GM12878 (cell line): ENCODE data around the gene IDH3A. TPM values are rescaled to one million over a fixed set of nuclear protein-coding genes. Genes with fewer than 3 reads are reported as not detected.

Source experiments
- ATAC-seq: fragments of 200-7000 bp; cut with Tn5 transposase; 3 replicates; pipeline ENCODE4 v1.9.1; 2020; ENCODE audit warnings: mild to moderate bottlenecking, moderate library complexity
- BruUV-seq: library from RNA; stranded (reverse); fragments of 400-500 nt; replicated peaks from 2 replicates; lab custom pipeline; 2021; lab: Mats Ljungman, UMichigan
- CTCF ChIA-PET: fragments of 300-600 bp; sonication (Branson Sonifier 250); formaldehyde crosslinking; extraction: SDS; loops from one replicate; lab custom pipeline; 2021; ENCODE audit warnings: inconsistent platforms; lab: Yijun Ruan, JAX
- POLR2A ChIA-PET: fragments of 350-600 bp; formaldehyde crosslinking; extraction: SDS; loops from one replicate; lab custom pipeline; 2021; ENCODE audit warnings: inconsistent platforms; lab: Charles Lee
- RAD21 ChIA-PET: fragments of 300-600 bp; sonication (Branson Sonifier 250); formaldehyde crosslinking; loops from one replicate; lab custom pipeline; 2023; ENCODE audit warnings: antibody characterized with exemption; ENCODE audit not compliant: unreplicated experiment; lab: Charles Lee
- SMC1A ChIA-PET: fragments of 300-600 bp; sonication (Branson Sonifier 250); formaldehyde crosslinking; loops from one replicate; lab custom pipeline; 2023; ENCODE audit not compliant: unreplicated experiment, uncharacterized antibody; lab: Charles Lee
- DNase-seq: peaks from one replicate; pipeline ENCODE4 v3.0.0-alpha.2; 2011; ENCODE audit warnings: low read depth, low spot score
- FAIRE-seq: peaks from 3 replicates; lab custom pipeline; 2011; peaks lifted over from hg19 to GRCh38; lab: Jason Lieb, UNC
- H2AFZ ChIP-seq: 2 replicates; pipeline ENCODE4 v1.6.0; 2011; ENCODE audit warnings: low read depth, low read length, control low read depth; ENCODE audit not compliant: control insufficient read depth
- H3K27ac ChIP-seq: 2 replicates; pipeline ENCODE4 v1.5.1; 2011; ENCODE audit warnings: control low read depth; ENCODE audit not compliant: control insufficient read depth, insufficient read depth
- H3K27me3 ChIP-seq, 2 experiments: replicated peaks in 1 of 2; 2 replicates each; pipeline versions ENCODE4 v1.6.0 to v1.6.1; 2011; ENCODE audit warnings: low read length in 1 of 2; ENCODE audit not compliant: control insufficient read depth in 2 of 2, insufficient read depth in 2 of 2
- H3K36me3 ChIP-seq, 2 experiments: 2 replicates each; pipeline ENCODE4 v1.5.1; 2011; ENCODE audit warnings: low read length in 1 of 2; ENCODE audit not compliant: control insufficient read depth in 2 of 2, insufficient read depth in 2 of 2
- H3K4me1 ChIP-seq: 2 replicates; pipeline ENCODE4 v1.6.1; 2011; ENCODE audit warnings: mild to moderate bottlenecking, low read length, moderate library complexity, mixed read lengths; ENCODE audit not compliant: control insufficient read depth, insufficient read depth
- H3K4me2 ChIP-seq: 2 replicates; pipeline ENCODE4 v1.6.0; 2011; ENCODE audit warnings: control low read depth; ENCODE audit not compliant: control insufficient read depth, insufficient read depth
- H3K4me3 ChIP-seq: fragments of 200-600 bp; sonication (generic); 2 replicates; pipeline ENCODE4 v1.5.1; 2016
- H3K79me2 ChIP-seq: 2 replicates; pipeline ENCODE4 v1.6.0; 2011; ENCODE audit warnings: low read length; ENCODE audit not compliant: control insufficient read depth, insufficient read depth
- H3K9ac ChIP-seq: 2 replicates; pipeline ENCODE4 v1.8.0; 2011; ENCODE audit warnings: low read length, control low read depth, mixed read lengths; ENCODE audit not compliant: control insufficient read depth, insufficient read depth
- H3K9me3 ChIP-seq: replicated peaks from 3 replicates; pipeline ENCODE4 v1.5.1; 2011; ENCODE audit warnings: mild to moderate bottlenecking, low read length; ENCODE audit not compliant: control insufficient read depth, insufficient read depth
- H4K20me1 ChIP-seq: 2 replicates; pipeline ENCODE4 v1.6.0; 2011; ENCODE audit not compliant: control insufficient read depth, insufficient read depth
- CHD1 ChIP-seq: IDR thresholded peaks from 2 replicates; pipeline ENCODE4 v1.6.1; 2012; ENCODE audit warnings: low read depth, low read length, improper control_type of control experiment
- CREM ChIP-seq: IDR thresholded peaks from 2 replicates; pipeline ENCODE4 v1.6.1; 2014; ENCODE audit warnings: antibody characterized with exemption, low read depth
- FOS ChIP-seq: IDR thresholded peaks from 3 replicates; pipeline ENCODE4 v1.6.1; 2011; ENCODE audit warnings: borderline replicate concordance; ENCODE audit not compliant: insufficient read length; ENCODE audit errors: extremely low read depth
- MTA3 ChIP-seq: IDR thresholded peaks from 2 replicates; pipeline ENCODE4 v1.6.1; 2012; ENCODE audit warnings: low read length, inconsistent platforms, borderline replicate concordance
- NR2C2 ChIP-seq: IDR thresholded peaks from 2 replicates; pipeline ENCODE4 v1.6.1; 2011; ENCODE audit warnings: borderline replicate concordance, low read depth; ENCODE audit not compliant: control insufficient read depth, insufficient read length
- RELA ChIP-seq: fragments of 450-650 bp; IDR thresholded peaks from 2 replicates; pipeline ENCODE4 v1.8.0; 2014; ENCODE audit warnings: borderline replicate concordance; ENCODE audit not compliant: partially characterized antibody
- ZZZ3 ChIP-seq: IDR thresholded peaks from 2 replicates; pipeline ENCODE4 v1.6.1; 2011; ENCODE audit warnings: low read depth; ENCODE audit not compliant: control insufficient read depth, insufficient read length
- WGBS: methylation state at CpG from one replicate; pipeline ENCODE4 v1.1.6; 2016; ENCODE audit warnings: low lambda C conversion rate; ENCODE audit not compliant: insufficient replicate concordance, insufficient coverage; ENCODE audit errors: missing lambda C conversion rate; 5-methylcytosine and 5-hydroxymethylcytosine counted together
- in situ Hi-C: fragments of 300-500 bp; cut with MboI; formaldehyde crosslinking; loops from 9 replicates; pipeline ENCODE4 v1.14.3; 2018; ENCODE audit warnings: mixed read lengths
- intact Hi-C: fragments of 100-400 bp; cut with micrococcal nuclease; formaldehyde crosslinking; loops from one replicate; pipeline ENCODE4 v1.14.2; 2022; ENCODE audit not compliant: unreplicated experiment
- polyA plus RNA-seq, 11 experiments: library from polyadenylated mRNA; depleted of rRNA in 4 of 11; unstranded in 6 of 11; stranded (reverse) in 5 of 11; fragments of >200 nt; fragmentation: Nextera tagmentation in 4 of 11; fragmentation: Illumina TruSeq in 1 of 11; extraction: Ambion mirVana in 4 of 11; extraction: Trizol in 1 of 11; gene quantifications; 1 replicate in 1 of 11; 2 replicates in 10 of 11; pipeline versions ENCODE4 v1.2.1 to v1.2.3, GENCODE V29; 2011 to 2016; ENCODE audit warnings: inconsistent platforms in 2 of 11, missing spikeins in 2 of 11, low read depth in 1 of 11
- total RNA-seq, 4 experiments: library from RNA; depleted of rRNA in 3 of 4; stranded (reverse); fragments of >200 nt in 3 of 4; fragmentation: Illumina TruSeq in 1 of 4; extraction: Trizol in 1 of 4; gene quantifications; 2 replicates each; pipeline versions ENCODE4 v1.2.1 to v1.2.3, GENCODE V29; 2013 to 2021
- TF ChIP-seq, protein P1 (sequence below): fragments of 450-650 bp; IDR thresholded peaks from 2 replicates; pipeline ENCODE4 v1.6.1; 2016; ENCODE audit warnings: mild to moderate bottlenecking, moderate library complexity, borderline replicate concordance
- TF ChIP-seq, protein P2 (sequence below): fragments of 450-650 bp; IDR thresholded peaks from 2 replicates; pipeline ENCODE4 v1.6.1; 2017; ENCODE audit warnings: mild to moderate bottlenecking
- TF ChIP-seq, protein P3 (sequence below), 3 experiments: IDR thresholded peaks in 2 of 3; conservative IDR thresholded peaks in 1 of 3; 2 replicates each; pipeline ENCODE4 v1.5.1; 2011; ENCODE audit warnings: low read depth in 3 of 3, low read length in 3 of 3, mild to moderate bottlenecking in 3 of 3, control low read depth in 2 of 3, moderate library complexity in 2 of 3, inconsistent platforms in 1 of 3, mixed read lengths in 1 of 3; ENCODE audit not compliant: control insufficient read depth in 2 of 3, insufficient read depth in 1 of 3; ENCODE audit errors: extremely low read depth in 1 of 3
- TF ChIP-seq, protein P4 (sequence below): IDR thresholded peaks from 2 replicates; pipeline ENCODE4 v1.6.1; 2011; ENCODE audit warnings: borderline replicate concordance, low read depth, mild to moderate bottlenecking, moderate library complexity, low read length; ENCODE audit not compliant: insufficient read depth, poor library complexity, severe bottlenecking
- TF ChIP-seq, protein P5 (sequence below): IDR thresholded peaks from 2 replicates; pipeline ENCODE4 v1.6.1; 2011; ENCODE audit warnings: low read depth, mild to moderate bottlenecking, low read length, moderate library complexity, borderline replicate concordance; ENCODE audit errors: extremely low read depth

The IDH3A gene
- total and polyA plus RNA-seq, 10 of the 15 experiments (the other 5 are each of a cell fraction or from before 2014, with no cell fraction given) = 83.9 to 254 (median 195) TPM

DNA sequence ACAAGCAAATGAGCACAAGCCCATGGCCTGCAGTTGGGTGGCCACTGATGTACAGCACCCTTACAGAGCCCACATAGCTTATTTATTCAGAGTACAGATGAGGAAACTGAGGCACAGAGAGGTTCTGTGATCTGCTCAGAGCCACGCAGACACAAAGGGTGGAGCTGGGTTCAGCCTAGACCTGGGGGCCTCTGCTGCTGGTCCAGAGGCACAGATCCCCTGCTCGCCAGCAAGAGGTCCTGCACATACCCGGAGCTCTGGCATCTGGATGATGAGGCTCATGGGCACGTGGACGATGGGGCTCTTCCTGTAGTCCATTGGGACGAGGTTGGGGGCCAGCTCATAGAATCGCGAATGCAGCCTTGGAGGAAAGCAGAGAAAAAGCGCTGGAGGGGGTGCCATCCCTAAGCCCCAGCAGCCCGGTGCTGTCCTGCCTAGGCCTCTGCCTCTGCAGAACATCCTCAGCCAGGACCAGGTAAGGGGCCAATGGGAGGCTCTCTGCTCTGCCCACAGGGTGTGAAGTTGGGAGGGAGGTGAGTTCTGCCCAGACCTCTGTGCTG, 38.2 kb upstream of the IDH3A start:
- no peak for DNase-seq
- H3K79me2 ChIP-seq = no peaks in the 10 kb centered on the region
- H3K9me3 ChIP-seq = no peaks in the 10 kb centered on the region
- ChIA-PET SMC1A (interaction anchor here (1.2 to 13.4 kb wide), 7 partner anchors 13 to 154 kb away, joined by 3 to 184 read pairs (median 77); partner anchors contain the start of gene TBC1D2B), POLR2A (no interaction called here), CTCF (interaction anchor here (0.7 to 14.0 kb wide), 12 partner anchors 11 to 154 kb away, joined by 3 to 327 read pairs (median 15); partner anchors contain the start of genes CIB2 and TBC1D2B), RAD21 (interaction anchor here (1.1 to 10.3 kb wide), 8 partner anchors 40 to 152 kb away, joined by 3 to 157 read pairs (median 38); no protein-coding TSS in a partner anchor)
- no peak overlapping the region for H2AFZ ChIP-seq
- H3K4me1 ChIP-seq = peaks cover 4% of the 10 kb centered on the region
- no peak for FAIRE-seq
- no peaks in the 10 kb centered on the region for H3K27me3 ChIP-seq
- no peak overlapping the region for H3K4me3 ChIP-seq
- intact Hi-C loops = loop anchor here (5.0 kb wide), 2 partner anchors 311 to 371 kb away; no protein-coding TSS in a partner anchor
- no peaks in the 10 kb centered on the region for H3K36me3 ChIP-seq
- no peak overlapping the region for H3K9ac ChIP-seq
- in situ Hi-C loops = loop anchor here (5.0 to 10.0 kb wide), 4 partner anchors 86 to 604 kb away; no protein-coding TSS in a partner anchor
- 53% methylated on average over 10 of the region's 10 CpGs for WGBS
- no peak overlapping the region for H3K4me2 ChIP-seq
- H3K27ac ChIP-seq = no peak overlapping the region
- ATAC-seq = no peak
- no TSS peak for BruUV-seq
- H4K20me1 ChIP-seq = no peaks in the 10 kb centered on the region
- TF ChIP-seq ZZZ3 (no peak), CREM (no peak), MTA3 (no peak), CHD1 (no peak), NR2C2 (no peak), FOS (no peak), RELA (no peak)
- TF ChIP-seq, protein P1, sequence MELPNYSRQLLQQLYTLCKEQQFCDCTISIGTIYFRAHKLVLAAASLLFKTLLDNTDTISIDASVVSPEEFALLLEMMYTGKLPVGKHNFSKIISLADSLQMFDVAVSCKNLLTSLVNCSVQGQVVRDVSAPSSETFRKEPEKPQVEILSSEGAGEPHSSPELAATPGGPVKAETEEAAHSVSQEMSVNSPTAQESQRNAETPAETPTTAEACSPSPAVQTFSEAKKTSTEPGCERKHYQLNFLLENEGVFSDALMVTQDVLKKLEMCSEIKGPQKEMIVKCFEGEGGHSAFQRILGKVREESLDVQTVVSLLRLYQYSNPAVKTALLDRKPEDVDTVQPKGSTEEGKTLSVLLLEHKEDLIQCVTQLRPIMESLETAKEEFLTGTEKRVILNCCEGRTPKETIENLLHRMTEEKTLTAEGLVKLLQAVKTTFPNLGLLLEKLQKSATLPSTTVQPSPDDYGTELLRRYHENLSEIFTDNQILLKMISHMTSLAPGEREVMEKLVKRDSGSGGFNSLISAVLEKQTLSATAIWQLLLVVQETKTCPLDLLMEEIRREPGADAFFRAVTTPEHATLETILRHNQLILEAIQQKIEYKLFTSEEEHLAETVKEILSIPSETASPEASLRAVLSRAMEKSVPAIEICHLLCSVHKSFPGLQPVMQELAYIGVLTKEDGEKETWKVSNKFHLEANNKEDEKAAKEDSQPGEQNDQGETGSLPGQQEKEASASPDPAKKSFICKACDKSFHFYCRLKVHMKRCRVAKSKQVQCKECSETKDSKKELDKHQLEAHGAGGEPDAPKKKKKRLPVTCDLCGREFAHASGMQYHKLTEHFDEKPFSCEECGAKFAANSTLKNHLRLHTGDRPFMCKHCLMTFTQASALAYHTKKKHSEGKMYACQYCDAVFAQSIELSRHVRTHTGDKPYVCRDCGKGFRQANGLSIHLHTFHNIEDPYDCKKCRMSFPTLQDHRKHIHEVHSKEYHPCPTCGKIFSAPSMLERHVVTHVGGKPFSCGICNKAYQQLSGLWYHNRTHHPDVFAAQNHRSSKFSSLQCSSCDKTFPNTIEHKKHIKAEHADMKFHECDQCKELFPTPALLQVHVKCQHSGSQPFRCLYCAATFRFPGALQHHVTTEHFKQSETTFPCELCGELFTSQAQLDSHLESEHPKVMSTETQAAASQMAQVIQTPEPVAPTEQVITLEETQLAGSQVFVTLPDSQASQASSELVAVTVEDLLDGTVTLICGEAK = no peak
- TF ChIP-seq, protein P2, sequence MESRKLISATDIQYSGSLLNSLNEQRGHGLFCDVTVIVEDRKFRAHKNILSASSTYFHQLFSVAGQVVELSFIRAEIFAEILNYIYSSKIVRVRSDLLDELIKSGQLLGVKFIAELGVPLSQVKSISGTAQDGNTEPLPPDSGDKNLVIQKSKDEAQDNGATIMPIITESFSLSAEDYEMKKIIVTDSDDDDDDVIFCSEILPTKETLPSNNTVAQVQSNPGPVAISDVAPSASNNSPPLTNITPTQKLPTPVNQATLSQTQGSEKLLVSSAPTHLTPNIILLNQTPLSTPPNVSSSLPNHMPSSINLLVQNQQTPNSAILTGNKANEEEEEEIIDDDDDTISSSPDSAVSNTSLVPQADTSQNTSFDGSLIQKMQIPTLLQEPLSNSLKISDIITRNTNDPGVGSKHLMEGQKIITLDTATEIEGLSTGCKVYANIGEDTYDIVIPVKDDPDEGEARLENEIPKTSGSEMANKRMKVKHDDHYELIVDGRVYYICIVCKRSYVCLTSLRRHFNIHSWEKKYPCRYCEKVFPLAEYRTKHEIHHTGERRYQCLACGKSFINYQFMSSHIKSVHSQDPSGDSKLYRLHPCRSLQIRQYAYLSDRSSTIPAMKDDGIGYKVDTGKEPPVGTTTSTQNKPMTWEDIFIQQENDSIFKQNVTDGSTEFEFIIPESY = no peak
- TF ChIP-seq, protein P3, sequence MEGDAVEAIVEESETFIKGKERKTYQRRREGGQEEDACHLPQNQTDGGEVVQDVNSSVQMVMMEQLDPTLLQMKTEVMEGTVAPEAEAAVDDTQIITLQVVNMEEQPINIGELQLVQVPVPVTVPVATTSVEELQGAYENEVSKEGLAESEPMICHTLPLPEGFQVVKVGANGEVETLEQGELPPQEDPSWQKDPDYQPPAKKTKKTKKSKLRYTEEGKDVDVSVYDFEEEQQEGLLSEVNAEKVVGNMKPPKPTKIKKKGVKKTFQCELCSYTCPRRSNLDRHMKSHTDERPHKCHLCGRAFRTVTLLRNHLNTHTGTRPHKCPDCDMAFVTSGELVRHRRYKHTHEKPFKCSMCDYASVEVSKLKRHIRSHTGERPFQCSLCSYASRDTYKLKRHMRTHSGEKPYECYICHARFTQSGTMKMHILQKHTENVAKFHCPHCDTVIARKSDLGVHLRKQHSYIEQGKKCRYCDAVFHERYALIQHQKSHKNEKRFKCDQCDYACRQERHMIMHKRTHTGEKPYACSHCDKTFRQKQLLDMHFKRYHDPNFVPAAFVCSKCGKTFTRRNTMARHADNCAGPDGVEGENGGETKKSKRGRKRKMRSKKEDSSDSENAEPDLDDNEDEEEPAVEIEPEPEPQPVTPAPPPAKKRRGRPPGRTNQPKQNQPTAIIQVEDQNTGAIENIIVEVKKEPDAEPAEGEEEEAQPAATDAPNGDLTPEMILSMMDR (IDR thresholded peaks at IDR 0.05 in 2 of 3, conservative IDR thresholded peaks at IDR 0.05 in 1 of 3; ENCODE audit: control insufficient read depth in 2 of 3, extremely low read depth in 1 of 3, insufficient read depth in 1 of 3, low read depth in 3 of 3, low read length in 3 of 3) = no peak
- TF ChIP-seq, protein P4, sequence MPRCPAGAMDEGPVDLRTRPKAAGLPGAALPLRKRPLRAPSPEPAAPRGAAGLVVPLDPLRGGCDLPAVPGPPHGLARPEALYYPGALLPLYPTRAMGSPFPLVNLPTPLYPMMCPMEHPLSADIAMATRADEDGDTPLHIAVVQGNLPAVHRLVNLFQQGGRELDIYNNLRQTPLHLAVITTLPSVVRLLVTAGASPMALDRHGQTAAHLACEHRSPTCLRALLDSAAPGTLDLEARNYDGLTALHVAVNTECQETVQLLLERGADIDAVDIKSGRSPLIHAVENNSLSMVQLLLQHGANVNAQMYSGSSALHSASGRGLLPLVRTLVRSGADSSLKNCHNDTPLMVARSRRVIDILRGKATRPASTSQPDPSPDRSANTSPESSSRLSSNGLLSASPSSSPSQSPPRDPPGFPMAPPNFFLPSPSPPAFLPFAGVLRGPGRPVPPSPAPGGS = no peak
- TF ChIP-seq, protein P5, sequence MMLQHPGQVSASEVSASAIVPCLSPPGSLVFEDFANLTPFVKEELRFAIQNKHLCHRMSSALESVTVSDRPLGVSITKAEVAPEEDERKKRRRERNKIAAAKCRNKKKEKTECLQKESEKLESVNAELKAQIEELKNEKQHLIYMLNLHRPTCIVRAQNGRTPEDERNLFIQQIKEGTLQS = no peak
